IPS-15b (cell line): ENCODE measurements around the gene STK39.
"Not testable (repeated sequence)": the region's sequence is repeated elsewhere in the genome, so short reads cannot be mapped to it uniquely, and the experiment has no call there.

Source experiments
- H3K27me3 ChIP-seq: one replicate; pipeline ENCODE4 v1.6.1; 2013; ENCODE audit warnings: low read length; ENCODE audit not compliant: control insufficient read depth, insufficient read depth
- H3K36me3 ChIP-seq: one replicate; pipeline ENCODE4 v1.6.1; 2013; ENCODE audit warnings: low read length; ENCODE audit not compliant: control insufficient read depth, insufficient read depth
- H3K4me1 ChIP-seq: one replicate; pipeline ENCODE4 v1.6.1; 2013; ENCODE audit warnings: mild to moderate bottlenecking, low read length; ENCODE audit not compliant: control insufficient read depth, insufficient read depth
- H3K4me3 ChIP-seq: one replicate; pipeline ENCODE4 v1.5.1; 2013; ENCODE audit warnings: low read depth, low read length
- H3K9ac ChIP-seq: one replicate; pipeline ENCODE4 v1.6.1; 2013; ENCODE audit warnings: low read depth, mild to moderate bottlenecking, low read length
- H3K9me3 ChIP-seq: one replicate; pipeline ENCODE4 v1.6.1; 2013; ENCODE audit warnings: mild to moderate bottlenecking, low read length; ENCODE audit not compliant: control insufficient read depth, insufficient read depth

The STK39 gene

DNA sequence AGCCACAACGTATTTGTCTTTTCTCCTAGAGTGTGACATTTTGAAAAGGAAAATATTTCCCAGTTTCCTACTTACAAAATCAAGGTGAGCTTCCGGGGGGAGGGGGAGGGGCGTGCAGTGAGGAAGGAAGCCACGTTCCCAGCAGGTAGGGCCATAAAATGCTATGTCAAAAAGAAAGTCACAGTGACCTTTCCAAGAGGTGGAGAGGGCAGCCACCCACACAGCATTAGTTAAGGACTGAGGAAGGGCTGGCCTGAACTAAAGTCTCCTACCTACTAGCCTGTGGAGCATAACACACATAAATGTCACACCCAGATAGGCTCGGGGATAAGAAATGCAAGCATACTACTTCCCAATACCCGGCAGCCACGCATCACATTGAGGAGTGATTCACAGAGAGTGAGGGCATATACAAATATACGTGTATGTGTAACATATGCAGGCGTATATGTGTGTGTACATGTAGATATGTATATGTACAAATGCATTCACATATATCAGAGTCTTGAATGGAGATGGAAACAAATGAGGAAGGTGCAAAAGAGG is 191.1 kb downstream of the STK39 start:
- H3K9ac ChIP-seq: no peak overlapping the region
- no peaks in the 10 kb centered on the region for H3K4me1 ChIP-seq
- no peaks in the 10 kb centered on the region for H3K36me3 ChIP-seq
- H3K27me3 ChIP-seq: no peaks in the 10 kb centered on the region
- no peak overlapping the region for H3K4me3 ChIP-seq
- no peaks in the 10 kb centered on the region for H3K9me3 ChIP-seq

- Histone ChIP-seq H3K27me3 (no peaks in the 10 kb centered on the region), H3K4me1 (no peaks in the 10 kb centered on the region), H3K9ac (no peak overlapping the region), H3K4me3 (no peak overlapping the region), H3K9me3 (no peaks in the 10 kb centered on the region), H3K36me3 (no peaks in the 10 kb centered on the region)
Observed at GRCh38 chr2:168054657-168055056, 192.7 kb downstream of the STK39 start.

- Histone ChIP-seq H3K27me3 (no peaks in the 10 kb centered on the region), H3K4me1 (no peaks in the 10 kb centered on the region), H3K36me3 (no peaks in the 10 kb centered on the region), H3K9ac (no peak overlapping the region), H3K9me3 (no peaks in the 10 kb centered on the region), H3K4me3 (no peak overlapping the region)
Observed at GRCh38 chr2:168053676-168054075, 193.7 kb downstream of the STK39 start.

- no peaks in the 10 kb centered on the region for H3K27me3 ChIP-seq
- H3K4me3 ChIP-seq: no peak overlapping the region
- H3K9ac ChIP-seq: no peak overlapping the region
- no peaks in the 10 kb centered on the region for H3K36me3 ChIP-seq
- H3K4me1 ChIP-seq: no peaks in the 10 kb centered on the region
- no peaks in the 10 kb centered on the region for H3K9me3 ChIP-seq
Observed at GRCh38 chr2:168052773-168053172, 194.6 kb downstream of the STK39 start.

DNA sequence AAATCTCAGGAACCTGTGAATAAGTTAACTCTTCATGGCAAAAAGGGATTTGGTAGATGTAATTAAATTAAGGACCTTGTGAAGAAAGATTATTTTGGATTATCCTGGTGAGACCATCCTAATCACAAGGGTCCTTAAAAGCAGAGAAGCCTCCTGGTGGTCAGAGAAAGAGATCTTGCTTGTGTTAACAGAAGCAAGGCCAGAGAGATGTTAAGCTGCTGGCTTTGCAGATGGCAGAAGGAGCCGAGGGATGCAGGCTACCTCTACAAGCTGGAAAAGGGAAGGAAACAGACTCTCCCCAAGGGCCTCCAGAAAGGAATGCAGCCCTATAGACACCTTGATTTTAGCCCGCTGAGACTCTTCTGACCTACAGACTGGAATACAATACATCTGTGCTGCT is 197.0 kb downstream of the STK39 start:
- H3K36me3 ChIP-seq: no peaks in the 10 kb centered on the region

DNA sequence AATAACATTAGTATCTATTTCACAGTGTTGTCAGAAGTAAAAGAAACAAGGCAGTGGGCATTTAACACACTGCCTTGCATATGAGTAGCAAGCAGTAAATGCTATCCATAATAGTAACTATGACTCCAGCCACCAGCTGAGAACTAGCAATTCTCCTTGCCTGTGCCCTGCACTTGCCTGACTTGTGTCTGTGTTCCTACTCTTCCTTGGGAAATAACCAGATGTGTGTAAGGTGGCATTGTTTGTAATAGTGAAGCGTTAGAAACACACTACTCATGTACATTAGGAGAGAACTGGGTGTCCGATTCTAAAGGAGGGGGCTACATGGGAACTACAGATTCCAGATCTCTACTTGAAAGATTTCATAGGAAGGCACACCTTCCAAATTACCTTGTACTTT is 197.8 kb downstream of the STK39 start:
- Histone ChIP-seq H3K9ac (no peak overlapping the region), H3K27me3 (no peaks in the 10 kb centered on the region), H3K36me3 (no peaks in the 10 kb centered on the region), H3K4me1 (no peaks in the 10 kb centered on the region), H3K4me3 (no peak overlapping the region), H3K9me3 (no peaks in the 10 kb centered on the region)

More for the DNA sequence above, 197.0 kb downstream of the STK39 start:
- Histone ChIP-seq H3K9me3 (no peaks in the 10 kb centered on the region), H3K9ac (no peak overlapping the region), H3K4me1 (no peaks in the 10 kb centered on the region), H3K27me3 (no peaks in the 10 kb centered on the region), H3K4me3 (no peak overlapping the region)

DNA sequence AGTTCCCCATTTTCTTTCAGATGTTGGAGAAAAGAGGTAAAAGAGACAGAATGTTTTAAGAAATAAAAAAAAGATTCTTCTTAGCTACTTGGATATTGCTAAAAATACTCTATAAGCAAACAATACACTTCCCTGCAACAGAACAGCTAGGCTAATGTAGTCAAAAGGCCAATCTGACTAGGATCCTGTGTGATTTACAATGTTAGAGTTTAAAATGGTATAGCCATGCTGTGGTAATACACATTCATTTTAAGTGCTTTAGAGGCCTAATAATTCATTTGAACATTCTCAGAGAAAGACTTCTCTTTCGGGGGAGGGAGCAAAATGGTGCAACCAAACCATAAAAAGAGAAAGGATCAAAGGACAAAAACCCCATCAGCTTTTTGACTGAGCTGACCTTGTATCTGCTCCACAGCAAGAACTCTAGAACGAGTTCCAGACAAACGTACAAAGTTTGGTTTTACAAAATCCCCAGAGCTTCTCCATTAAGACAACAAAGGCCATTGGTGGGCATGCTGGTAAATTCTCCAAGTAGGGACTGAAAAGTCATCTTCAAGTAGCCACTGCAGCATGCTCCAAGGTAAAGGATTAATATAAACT is 200.2 kb downstream of the STK39 start:
- Histone ChIP-seq H3K9ac (no peak overlapping the region), H3K36me3 (no peaks in the 10 kb centered on the region), H3K9me3 (no peaks in the 10 kb centered on the region), H3K4me1 (no peaks in the 10 kb centered on the region), H3K4me3 (no peak overlapping the region), H3K27me3 (no peaks in the 10 kb centered on the region)

- H3K9me3 ChIP-seq: no peaks in the 10 kb centered on the region
- H3K4me3 ChIP-seq: no peak overlapping the region
- no peak overlapping the region for H3K9ac ChIP-seq
- no peaks in the 10 kb centered on the region for H3K36me3 ChIP-seq
- H3K4me1 ChIP-seq: no peaks in the 10 kb centered on the region
- H3K27me3 ChIP-seq: no peaks in the 10 kb centered on the region
Observed at GRCh38 chr2:168044579-168044978, 202.8 kb downstream of the STK39 start.

DNA sequence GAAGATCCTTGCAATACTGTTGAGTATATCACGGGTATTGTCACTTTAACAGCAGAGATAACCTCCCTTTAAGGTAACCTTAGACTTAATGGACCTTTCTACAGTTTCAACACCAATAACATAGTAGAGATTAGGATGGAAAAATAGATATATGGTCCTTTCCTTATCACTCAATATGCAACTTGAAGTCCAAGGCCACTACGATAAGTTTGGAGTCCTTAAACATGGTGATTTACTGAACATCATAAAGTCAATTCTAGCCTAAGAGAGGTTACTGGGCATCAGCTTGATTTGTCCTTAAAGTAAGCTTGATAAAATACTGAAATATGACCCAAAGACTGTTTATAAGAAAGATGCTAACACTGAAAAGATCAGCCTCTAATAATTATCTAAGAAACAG is 203.2 kb downstream of the STK39 start:
- Histone ChIP-seq H3K4me1 (no peaks in the 10 kb centered on the region), H3K36me3 (no peaks in the 10 kb centered on the region), H3K9ac (no peak overlapping the region), H3K9me3 (no peaks in the 10 kb centered on the region), H3K27me3 (no peaks in the 10 kb centered on the region), H3K4me3 (no peak overlapping the region)

DNA sequence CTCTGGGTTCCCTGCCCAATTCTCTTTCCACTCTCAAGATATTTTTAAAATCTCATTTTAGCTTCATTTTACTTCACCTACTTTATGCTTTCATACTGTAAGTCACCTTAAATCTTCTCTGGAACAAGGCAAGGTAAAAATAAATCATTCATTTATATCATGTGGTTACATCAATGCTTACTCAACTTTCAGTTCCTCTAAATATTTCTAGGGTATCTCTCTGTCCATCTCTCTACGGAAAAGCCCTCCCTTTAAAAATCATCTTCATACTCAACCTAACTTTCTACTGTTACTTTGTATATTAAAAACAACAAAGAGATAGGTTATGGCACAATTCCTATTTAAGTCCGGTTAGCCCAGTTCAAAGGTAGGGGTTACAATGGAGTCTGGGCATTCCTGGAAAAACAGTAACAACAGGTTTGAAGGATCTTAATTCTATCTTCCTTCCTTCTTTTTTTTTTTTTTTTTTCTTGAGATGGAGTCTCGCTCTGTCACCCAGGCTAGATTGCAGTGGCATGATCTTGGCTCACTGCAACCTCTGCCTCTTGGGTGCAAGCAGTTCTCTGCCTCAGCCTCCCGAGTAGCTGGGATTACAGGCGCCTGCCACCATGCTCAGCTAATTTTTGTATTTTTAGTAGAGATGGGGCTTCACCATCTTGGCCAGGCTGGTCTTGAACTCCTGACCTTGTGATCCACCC is 205.1 kb downstream of the STK39 start:
- not testable (repeated sequence) for H3K4me3 ChIP-seq, H3K27me3 ChIP-seq

GRCh38 chr2:168039881-168040280 is 207.5 kb downstream of the STK39 start:
- H3K9me3 ChIP-seq: no peaks in the 10 kb centered on the region
- no peak overlapping the region for H3K9ac ChIP-seq
- H3K36me3 ChIP-seq: no peaks in the 10 kb centered on the region
- H3K4me3 ChIP-seq: no peak overlapping the region
- H3K27me3 ChIP-seq: no peaks in the 10 kb centered on the region
- no peaks in the 10 kb centered on the region for H3K4me1 ChIP-seq

More for the DNA sequence above, 205.1 kb downstream of the STK39 start:
- not testable (repeated sequence) for H3K9me3 ChIP-seq, H3K36me3 ChIP-seq, H3K9ac ChIP-seq, H3K4me1 ChIP-seq

DNA sequence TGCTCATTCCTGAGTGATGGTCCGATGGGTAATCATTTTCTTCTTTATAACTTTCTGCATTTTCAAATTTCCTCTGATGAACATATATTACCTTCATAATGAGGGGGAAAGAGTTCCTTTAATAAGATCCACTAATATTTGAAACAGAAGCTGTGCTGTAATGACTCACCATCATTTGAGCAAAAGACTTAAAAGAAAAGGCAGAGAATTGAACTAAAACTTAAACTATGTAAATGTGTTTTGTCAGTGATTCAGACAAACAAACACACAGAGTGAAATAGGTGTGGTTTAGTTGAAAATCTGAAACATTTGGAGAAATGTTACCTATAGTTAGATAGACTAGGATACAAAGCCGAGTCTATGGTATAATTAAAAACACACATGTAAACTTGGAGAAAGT is 209.6 kb downstream of the STK39 start:
- H3K27me3 ChIP-seq: no peaks in the 10 kb centered on the region
- no peaks in the 10 kb centered on the region for H3K36me3 ChIP-seq
- H3K9ac ChIP-seq: no peak overlapping the region
- H3K9me3 ChIP-seq: no peaks in the 10 kb centered on the region
- no peak overlapping the region for H3K4me3 ChIP-seq
- no peaks in the 10 kb centered on the region for H3K4me1 ChIP-seq
